Epidermal melanocyte (primary cell): ENCODE results near the gene APLF.
"Not testable (repeated sequence)": the region's sequence is repeated elsewhere in the genome, so short reads cannot be mapped to it uniquely, and the experiment has no call there.

ENCODE experiments used
- DNase-seq: peaks from one replicate; pipeline ENCODE4 v3.0.0; 2011; ENCODE audit warnings: low spot score; ENCODE audit not compliant: insufficient read length

The APLF gene

DNA sequence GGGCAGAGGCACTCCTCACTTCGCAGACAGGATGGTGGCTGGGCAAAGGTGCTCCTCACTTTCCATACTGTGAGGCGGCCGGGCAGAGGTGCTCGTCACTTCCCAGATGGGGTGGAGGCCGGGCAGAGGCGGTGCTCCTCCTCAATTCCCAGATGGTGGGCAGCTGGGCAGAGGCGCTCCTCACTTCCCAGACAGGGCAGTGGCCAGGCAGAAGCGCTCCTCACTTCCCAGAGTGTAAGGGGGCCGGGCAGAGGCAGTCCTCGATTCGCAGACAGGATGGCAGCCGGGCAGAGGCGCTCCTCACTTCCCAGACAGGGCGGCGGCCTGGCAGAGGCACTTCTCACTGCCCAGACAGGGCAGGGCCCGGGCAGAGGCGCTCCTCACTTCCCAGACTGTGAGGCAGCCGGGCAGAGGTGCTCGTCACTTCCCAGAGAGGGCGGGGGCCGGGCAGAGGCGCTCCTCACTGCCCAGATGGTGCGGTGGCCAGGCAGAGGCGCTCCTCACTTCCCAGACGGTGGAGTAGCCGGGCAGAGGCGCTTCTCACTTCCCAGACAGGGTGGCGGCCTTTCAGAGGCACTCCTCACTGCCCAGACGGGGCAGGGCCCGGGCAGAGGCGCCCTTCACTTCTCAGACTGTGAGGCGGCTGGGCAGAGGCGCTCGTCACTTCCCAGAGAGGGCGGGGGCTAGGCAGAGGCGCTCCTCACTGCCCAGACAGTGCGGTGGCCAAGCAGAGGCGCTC is 60.1 kb downstream of the APLF start:
- DNase-seq: not testable (repeated sequence)

DNA sequence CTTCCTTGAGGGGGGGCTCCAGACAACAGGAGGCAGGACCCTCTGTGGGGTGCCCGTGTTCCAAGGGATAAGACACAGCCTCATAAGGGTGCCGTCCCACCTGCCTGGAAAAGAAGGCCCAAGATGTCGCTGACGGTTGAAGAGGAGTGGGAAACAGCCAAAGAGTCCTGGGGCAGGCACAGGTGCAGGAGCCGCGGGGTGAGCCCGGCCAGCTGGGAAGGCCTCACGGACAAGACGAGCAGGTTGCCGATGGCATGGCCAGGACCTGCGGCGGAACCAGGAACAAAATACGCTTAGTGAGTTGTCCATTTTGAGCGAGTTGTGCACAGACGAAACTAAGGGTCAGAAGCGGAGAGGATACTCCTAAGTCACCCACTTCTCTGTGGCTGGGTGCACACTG is 61.8 kb downstream of the APLF start:
- DNase-seq: not testable (repeated sequence)

DNA sequence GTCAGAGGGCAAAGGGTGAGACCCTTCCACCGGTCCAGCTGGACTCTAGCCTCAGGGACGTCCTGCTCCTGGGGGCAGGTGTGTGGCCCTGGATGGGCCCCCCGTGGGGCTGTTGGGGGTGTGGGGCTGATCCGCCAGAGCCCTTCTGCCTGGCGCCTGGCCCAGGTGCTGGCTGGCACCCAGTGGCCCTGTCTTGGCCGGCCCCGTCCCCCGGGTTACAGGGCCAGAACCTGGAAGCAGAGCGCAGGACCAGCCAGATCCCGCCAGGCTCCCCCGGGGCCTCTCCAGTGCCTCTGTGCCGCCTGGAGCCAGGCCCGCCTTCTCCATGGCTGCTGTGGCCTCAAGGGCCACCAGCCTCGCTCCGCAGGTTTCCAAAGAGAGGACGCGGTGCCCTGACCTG is 62.3 kb downstream of the APLF start:
- not testable (repeated sequence) for DNase-seq

DNA sequence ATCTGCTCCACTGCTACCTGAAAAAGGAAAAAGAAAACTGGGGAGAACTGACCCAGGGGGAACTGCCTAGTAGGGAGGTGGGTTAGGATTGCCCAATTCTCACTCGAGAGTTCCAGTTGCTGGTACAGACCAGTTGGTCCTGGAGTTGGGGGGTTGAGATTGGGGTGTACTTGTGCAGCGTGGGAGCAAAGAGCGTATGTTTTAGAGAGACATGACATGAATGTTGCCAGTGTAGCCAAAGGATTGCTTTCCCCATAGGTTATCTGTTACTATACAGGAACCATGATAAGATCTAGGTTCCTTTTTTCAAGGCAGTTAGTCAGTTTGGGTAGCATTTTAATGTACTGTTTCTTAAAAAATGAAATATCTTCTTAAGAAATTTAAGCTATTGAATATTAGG is 68.6 kb downstream of the APLF start:
- no peak for DNase-seq

DNA sequence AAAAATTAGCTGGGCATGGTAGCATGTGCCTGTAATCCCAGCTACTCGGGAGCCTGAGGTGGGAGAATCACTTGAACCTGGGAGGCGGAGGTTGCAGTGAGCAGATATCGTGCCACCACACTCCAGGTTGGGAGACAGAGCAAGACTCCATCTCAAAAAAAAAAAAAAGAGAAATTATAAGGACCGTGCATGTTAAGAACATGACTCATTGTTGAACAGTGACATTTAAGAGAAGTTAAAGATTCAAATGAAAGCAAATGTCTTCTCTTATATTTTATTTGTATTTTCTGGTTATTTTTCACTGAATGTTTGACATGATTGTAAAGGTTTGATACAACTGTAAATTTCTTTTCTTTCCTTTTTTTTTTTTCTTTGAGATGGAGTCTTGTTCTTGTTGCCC is 69.6 kb downstream of the APLF start:
- no peak for DNase-seq

DNA sequence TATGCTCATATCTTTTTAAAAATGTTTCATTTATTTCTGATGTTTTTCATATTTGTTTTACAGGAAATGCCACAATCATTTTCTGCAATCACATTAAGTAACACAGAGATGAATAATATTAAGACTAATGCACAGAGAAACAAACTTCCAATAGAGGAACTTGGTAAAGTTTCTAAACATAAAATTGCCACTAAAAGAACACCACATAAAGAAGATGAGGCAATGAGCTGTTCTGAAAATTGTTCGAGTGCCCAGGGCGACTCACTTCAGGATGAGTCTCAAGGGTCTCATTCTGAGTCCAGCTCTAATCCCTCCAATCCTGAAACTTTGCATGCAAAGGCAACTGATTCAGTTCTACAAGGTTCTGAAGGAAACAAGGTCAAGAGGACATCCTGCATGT is 70.4 kb downstream of the APLF start:
- DNase-seq: no peak

DNA sequence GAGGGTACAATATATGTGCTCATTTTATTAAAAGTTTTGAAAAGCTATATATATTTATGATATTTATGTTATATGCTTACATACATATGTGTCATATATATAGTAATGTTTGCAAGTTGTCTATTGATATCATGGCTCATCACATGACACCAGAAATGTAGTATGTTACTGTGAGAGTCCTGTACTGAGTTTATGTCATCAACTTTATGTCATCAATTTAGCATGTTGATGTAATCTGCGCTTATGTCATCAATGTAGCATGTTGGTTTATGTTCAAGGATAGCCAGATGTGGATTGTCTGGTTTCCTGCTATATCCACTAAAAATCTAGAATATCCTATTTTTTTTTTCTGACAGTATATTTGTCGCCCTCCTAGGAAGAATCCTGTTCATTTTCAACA is 77.4 kb downstream of the APLF start:
- no peak for DNase-seq

DNA sequence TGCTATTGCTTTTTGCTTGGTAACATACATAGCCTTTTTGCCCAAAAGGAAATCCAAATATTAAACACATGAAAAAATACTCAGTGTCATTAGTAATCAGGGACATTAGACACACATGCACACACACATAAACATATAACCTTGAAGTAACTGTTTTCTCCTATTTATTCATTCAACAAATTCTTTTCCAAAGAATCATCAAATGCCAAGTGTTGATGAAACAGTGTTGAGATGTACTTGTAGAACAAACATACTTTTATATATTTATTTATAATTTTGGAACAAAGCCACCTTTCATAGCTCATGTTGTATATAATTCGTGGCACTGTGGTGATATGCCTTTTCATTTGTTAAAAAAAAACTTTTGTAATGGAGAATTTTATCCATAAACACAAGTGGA is 81.0 kb downstream of the APLF start:
- no peak for DNase-seq

DNA sequence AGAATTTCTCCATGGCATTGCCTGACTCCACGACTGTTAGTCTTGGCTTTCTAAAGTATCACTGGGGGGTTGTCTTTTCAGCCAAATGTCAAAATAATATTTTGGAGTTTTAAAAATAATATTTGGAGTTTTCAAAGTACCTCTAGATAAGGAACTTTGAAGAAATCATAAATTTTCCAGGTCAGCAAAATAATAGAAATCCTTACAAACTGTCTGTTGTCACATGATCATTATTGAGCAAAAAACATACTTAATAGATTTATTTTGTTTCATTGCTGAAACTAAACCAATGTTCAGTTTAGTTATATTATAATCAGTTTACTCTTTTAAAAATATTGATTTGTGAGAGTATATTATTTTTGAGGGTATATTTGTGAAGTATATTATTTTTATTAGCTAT is 85.7 kb downstream of the APLF start:
- no peak for DNase-seq

DNA sequence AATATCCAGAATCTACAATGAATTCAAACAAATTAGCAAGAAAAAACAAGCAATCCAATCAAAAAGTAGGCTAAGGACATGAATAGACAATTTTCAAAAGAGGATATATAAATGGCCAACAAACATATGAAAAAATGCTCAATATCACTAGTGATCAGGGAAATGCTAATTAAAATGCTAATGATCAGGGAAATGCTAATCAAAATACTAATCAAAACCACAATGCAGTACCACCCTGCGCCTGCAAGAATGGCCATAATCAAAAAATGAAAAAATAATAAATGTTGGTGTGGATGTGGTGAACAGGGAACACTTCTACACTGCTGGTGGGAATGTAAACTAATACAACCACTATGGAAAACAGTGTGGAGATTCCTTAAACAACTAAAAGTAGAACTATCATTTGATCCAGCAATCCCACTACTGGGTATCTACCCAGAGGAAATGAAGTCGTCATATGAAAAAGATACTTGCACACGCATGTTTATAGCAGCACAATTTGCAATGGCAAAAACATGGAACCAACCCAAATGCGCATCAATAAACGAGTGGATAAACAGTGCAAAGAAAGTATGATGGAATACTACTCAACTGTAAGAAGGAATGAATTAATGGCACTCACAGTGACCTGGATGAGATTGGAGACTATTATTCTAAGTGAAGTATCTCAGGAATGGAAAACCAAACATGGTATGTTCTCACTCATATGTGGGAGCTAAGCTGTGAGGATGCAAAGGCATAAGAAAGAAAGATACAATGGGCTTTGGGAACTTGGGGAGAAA is 88.2 kb downstream of the APLF start:
- not testable (repeated sequence) for DNase-seq

DNA sequence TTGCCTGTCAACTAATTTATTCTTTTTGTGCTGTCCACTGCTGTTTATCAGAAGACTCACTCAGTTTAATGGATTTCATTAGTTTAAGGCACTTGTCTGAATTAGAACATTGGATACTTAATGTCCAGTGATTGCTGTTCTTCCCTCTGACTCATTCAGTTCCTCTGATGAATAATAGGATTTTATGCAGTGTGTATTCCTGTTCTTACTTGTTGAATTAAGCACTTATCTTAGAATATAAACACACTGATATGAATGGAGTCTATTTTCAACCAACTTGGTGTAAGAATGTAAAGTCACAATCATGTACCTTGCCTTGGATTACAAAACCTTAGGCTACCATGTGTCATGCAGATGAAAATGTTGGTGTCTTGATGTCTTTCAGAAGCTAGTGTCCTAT is 89.0 kb downstream of the APLF start:
- DNase-seq: no peak

DNA sequence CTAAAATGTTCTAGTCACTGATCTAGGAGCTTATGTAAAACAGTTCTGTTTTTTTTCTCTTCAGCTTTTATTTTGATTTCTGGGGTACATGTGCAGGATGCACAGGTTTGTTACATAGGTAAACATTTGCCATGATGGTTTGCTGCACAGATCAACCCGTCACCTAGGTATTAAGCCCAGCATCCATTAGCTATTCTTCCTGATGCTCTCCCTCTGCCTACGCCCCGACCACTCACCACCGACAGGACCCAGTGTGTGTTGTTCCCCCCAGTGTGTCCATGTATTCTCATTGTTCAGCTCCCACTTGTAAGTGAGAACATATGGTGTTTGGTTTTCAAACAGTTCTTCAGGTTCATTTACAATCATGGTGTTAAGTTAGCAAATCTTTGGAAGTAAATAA is 91.2 kb downstream of the APLF start:
- no peak for DNase-seq

DNA sequence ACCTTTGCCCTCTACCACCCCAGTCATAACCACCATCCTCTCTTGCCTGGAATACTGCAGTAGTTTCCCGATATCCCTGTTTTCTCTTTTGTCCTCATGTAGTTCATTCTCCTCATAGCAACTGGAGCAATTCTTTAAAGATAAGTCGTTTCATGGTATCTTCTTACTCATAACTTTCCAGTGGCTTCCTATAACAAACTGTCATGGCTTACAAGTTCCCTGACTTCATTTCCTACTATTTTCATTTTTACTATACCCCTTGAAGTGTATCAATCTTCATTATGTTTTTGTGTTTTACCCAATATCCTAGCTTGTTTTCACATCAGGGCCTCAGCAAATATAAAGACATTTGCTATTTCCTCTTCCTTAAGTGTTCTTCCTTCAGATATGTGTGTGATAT is 92.3 kb downstream of the APLF start:
- DNase-seq: no peak

DNA sequence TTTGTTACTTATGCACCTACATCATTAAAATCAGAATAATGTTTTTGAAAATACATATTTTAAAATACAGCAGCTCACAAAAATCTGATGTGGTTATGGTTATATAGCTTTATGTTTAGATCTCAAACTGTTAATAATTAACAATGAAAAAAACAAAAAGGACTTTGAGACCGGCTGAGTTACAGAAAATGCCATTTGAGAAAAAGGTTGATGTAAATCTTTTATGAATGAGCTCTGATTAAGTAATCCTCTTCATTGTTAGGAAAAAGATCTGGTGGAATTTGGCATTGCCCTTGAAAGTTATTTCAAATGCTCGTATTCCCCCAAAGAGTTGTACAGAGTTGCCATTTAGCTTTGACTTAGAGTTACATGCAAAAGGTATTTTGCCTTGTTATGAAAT is 93.2 kb downstream of the APLF start:
- no peak for DNase-seq

DNA sequence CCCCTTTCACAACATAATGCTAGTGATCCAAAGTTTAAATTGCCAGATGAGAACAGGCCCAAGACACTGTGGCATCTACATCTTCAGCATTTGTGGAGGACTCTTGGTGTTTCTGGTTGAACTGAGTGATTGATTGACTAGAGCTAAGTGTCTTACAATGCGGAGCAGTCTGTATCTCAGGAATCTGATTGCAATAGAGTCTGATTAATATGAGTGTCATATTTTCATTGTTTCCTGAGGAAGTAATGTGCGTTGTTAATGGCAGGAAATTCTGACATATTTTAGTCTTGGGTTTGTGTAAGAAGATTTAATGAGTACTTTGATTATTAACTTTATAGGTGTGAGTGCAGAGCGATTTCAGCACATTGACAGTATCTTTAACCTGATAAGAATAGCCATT is 94.0 kb downstream of the APLF start:
- no peak for DNase-seq

DNA sequence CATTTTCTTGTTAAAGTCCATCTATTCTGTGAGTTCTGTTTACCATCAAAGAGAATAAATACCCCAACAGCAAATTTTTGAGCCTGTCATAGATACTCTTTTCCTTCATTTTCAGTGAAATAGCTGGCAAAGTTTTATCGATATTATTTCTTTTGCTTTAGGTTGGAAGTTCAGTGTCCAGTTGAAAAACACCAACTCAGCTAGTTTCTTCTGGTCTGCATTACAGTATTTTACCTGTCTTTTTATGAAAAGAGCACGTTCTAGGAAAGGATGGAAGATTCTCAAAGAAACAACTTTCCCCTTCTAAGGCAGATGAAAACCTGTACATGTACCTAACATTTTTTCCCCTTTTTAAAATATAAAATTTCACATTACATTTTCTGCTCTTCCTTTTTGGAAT is 95.5 kb downstream of the APLF start:
- DNase-seq: no peak

DNA sequence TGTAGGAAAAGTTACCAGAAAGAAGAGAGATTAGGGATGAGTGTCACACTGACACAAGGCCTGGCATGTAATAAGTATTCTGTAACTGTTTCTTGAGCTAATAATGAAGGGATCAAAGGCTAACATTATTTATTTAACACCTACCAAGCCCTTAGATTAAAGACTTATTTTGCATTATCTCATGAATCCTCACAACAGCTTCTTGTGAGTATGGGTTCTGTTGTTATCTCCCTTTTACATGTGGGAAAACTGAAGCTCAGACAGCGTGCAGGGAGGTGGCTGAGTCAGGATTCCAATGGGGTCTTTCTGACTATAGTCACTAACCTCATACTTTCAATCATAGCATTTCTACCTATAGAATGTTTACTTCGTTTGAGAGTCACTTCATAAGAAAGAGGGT is 97.0 kb downstream of the APLF start:
- no peak for DNase-seq

DNA sequence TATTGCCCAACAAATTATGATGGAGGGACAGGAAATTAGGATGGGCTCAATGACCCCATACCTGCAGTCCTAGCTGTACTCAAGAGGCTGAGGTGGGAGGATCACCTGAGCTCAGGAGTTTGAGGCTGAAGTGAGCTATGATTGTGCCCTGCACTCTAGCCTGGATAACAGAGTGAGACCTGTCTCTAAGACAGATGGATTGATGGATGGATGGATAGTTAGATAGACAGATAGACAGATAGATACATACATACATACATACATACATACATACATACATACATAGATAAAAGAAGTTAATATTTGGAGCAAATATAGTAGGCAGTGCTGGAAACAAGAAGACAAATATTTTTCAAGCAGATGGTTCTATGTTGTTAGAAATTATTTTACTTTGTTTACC is 97.9 kb downstream of the APLF start:
- no peak for DNase-seq

DNA sequence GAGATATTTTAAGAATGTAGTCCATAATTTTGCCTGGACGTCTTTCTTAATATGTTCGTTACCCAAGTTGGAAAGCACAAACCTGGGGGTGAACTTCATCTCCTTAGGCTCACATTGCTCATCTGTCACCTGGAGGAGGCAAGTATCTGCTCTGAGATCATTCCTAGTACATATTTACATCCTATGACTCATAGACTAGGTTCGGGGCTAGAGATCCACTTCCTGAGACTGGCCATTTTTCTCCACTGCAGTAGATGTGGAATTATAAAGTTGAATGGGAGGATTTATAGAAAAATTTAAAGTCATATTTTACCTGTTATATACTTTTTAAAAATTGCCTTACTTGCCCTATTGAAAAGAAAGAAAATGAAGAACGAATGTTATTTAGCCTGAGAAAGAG is 98.5 kb downstream of the APLF start:
- no peak for DNase-seq

DNA sequence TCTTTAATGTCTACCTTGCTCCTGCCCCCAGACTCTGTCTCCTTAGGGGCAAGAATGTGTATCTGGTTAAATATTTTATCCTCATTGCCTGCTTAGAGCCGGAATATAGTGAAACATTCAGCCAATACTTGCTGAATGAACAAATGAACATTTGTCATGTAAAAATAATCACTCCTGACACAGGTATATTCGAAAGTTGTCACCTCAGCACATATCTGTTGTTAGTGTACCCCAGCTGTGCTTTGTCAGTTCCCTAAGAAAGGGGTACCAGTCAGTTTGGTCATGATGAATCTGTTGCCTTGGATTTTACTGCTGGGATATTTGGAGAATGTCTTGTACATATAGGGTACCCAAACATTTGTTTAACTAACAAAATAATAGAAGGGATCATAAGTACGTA is 99.0 kb downstream of the APLF start:
- DNase-seq: no peak

DNA sequence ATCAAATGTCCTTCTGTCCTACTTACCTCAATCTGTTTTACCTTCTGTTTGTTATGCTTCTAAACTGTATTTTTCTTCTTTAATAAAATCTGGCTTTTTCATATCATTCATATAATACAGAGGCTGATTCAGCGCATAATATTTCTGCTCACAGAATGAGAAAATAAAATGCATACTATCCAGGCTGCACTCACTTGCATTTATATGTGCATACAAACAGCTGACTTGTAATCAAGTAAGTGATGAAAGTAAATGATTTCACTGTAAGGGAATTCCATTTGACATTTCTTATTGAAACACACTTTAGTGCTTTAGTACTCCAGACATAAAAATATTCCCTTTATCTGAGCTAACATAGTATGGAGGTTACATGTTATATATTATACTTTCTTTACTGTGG is 100.7 kb downstream of the APLF start:
- no peak for DNase-seq

DNA sequence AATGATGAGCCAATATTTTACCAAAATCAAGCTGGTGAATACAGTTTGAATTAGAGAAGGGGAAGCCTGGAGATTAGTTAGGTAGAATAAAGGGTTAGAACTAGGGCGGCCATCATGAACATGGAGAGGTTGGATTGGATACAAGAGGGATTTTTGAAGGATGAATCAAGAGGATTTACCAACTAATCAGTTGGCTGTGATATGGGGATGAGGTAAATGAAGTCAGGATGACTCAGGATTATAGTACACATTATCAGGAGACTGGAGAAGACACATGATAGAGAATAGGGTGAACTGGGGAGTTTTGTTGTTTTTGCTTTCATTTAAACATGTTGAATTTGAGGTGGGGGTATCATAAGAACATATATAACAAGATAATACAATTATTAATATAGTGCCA is 102.2 kb downstream of the APLF start:
- no peak for DNase-seq

DNA sequence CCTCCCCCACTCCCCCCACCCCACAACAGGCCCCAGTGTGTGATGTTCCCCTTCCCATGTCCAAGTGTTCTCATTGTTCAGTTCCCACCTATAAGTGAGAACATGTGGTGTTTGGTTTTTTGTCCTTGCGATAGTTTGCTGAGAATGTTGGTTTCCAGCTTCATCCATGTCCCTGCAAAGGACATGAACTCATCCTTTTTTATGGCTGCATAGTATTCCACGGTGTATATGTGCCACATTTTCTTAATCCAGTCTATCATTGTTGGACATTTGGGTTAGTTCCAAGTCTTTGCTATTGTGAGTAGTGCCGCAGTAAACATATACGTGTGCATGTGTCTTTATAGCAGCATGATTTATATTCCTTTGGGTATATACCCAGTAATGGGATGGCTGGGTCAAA is 103.0 kb downstream of the APLF start:
- DNase-seq: not testable (repeated sequence)
